ENCODE measurements around the gene CD34.

Gene CD34

GRCh38 chr1:207849646-207850045 lies 61.3 kb downstream of the CD34 start:
- no peak for TF ChIP-seq JUND (IDR thresholded peaks at IDR 0.05; ENCODE audit: low read depth)
- in situ Hi-C loops (cut with HindIII; ENCODE audit: low pct_unique_long_range_greater_than_20kb, low sequenced_read_pairs), result no loop called here

GRCh38 chr1:207849016-207849415 lies 61.9 kb downstream of the CD34 start:
- no peak for DNase-seq (ENCODE audit: low read depth in 1 of 2, low spot score in 1 of 2)
- in situ Hi-C loops (cut with HindIII; ENCODE audit: low pct_unique_long_range_greater_than_20kb, low sequenced_read_pairs), result no loop called here
- no peak for TF ChIP-seq JUND (IDR thresholded peaks at IDR 0.05; ENCODE audit: low read depth)

More at GRCh38 chr1:207849646-207850045, 61.3 kb downstream of the CD34 start:
- DNase-seq (ENCODE audit: low read depth in 1 of 2, low spot score in 1 of 2), result no peak

GRCh38 chr1:207848234-207848633 lies 62.7 kb downstream of the CD34 start:
- in situ Hi-C loops (cut with HindIII; ENCODE audit: low pct_unique_long_range_greater_than_20kb, low sequenced_read_pairs), result no loop called here
- peak in 1 of 2 experiments; percentile 82 for DNase-seq (ENCODE audit: low read depth in 1 of 2, low spot score in 1 of 2)
- no peak for TF ChIP-seq JUND (IDR thresholded peaks at IDR 0.05; ENCODE audit: low read depth)

- no peak for DNase-seq (ENCODE audit: low read depth in 1 of 2, low spot score in 1 of 2)
- in situ Hi-C loops (cut with HindIII; ENCODE audit: low pct_unique_long_range_greater_than_20kb, low sequenced_read_pairs), result no loop called here
- TF ChIP-seq JUND (IDR thresholded peaks at IDR 0.05; ENCODE audit: low read depth), result no peak
Observed at GRCh38 chr1:207847116-207847515, 63.8 kb downstream of the CD34 start.

- TF ChIP-seq JUND (IDR thresholded peaks at IDR 0.05; ENCODE audit: low read depth), result no peak
- no peak for DNase-seq (ENCODE audit: low read depth in 1 of 2, low spot score in 1 of 2)
- in situ Hi-C loops (cut with HindIII; ENCODE audit: low pct_unique_long_range_greater_than_20kb, low sequenced_read_pairs), result no loop called here
Observed at GRCh38 chr1:207845109-207845508, 65.8 kb downstream of the CD34 start.

- no peak for DNase-seq (ENCODE audit: low read depth in 1 of 2, low spot score in 1 of 2)
Observed at GRCh38 chr1:207844371-207844770, 66.6 kb downstream of the CD34 start.

GRCh38 chr1:207842506-207842905 lies 68.4 kb downstream of the CD34 start:
- in situ Hi-C loops (cut with HindIII; ENCODE audit: low pct_unique_long_range_greater_than_20kb, low sequenced_read_pairs), result no loop called here
- TF ChIP-seq JUND (IDR thresholded peaks at IDR 0.05; ENCODE audit: low read depth), result no peak
- DNase-seq (ENCODE audit: low read depth in 1 of 2, low spot score in 1 of 2), result no peak

More at GRCh38 chr1:207844371-207844770, 66.6 kb downstream of the CD34 start:
- TF ChIP-seq JUND (IDR thresholded peaks at IDR 0.05; ENCODE audit: low read depth), result no peak
- in situ Hi-C loops (cut with HindIII; ENCODE audit: low pct_unique_long_range_greater_than_20kb, low sequenced_read_pairs), result no loop called here

- DNase-seq (ENCODE audit: low read depth in 1 of 2, low spot score in 1 of 2), result no peak
- TF ChIP-seq JUND (IDR thresholded peaks at IDR 0.05; ENCODE audit: low read depth), result no peak
- in situ Hi-C loops (cut with HindIII; ENCODE audit: low pct_unique_long_range_greater_than_20kb, low sequenced_read_pairs), result no loop called here
Observed at GRCh38 chr1:207841901-207842300, 69.0 kb downstream of the CD34 start.

- no peak for DNase-seq (ENCODE audit: low read depth in 1 of 2, low spot score in 1 of 2)
- no peak for TF ChIP-seq JUND (IDR thresholded peaks at IDR 0.05; ENCODE audit: low read depth)
Observed at GRCh38 chr1:207841293-207841692, 69.6 kb downstream of the CD34 start.

GRCh38 chr1:207840380-207840779 lies 70.5 kb downstream of the CD34 start:
- DNase-seq (ENCODE audit: low read depth in 1 of 2, low spot score in 1 of 2), result no peak
- TF ChIP-seq JUND (IDR thresholded peaks at IDR 0.05; ENCODE audit: low read depth), result no peak
- in situ Hi-C loops (cut with HindIII; ENCODE audit: low pct_unique_long_range_greater_than_20kb, low sequenced_read_pairs), result no loop called here

More at GRCh38 chr1:207841293-207841692, 69.6 kb downstream of the CD34 start:
- in situ Hi-C loops (cut with HindIII; ENCODE audit: low pct_unique_long_range_greater_than_20kb, low sequenced_read_pairs), result no loop called here

- in situ Hi-C loops (cut with HindIII; ENCODE audit: low pct_unique_long_range_greater_than_20kb, low sequenced_read_pairs), result no loop called here
- no peak for TF ChIP-seq JUND (IDR thresholded peaks at IDR 0.05; ENCODE audit: low read depth)
- no peak for DNase-seq (ENCODE audit: low read depth in 1 of 2, low spot score in 1 of 2)
Observed at GRCh38 chr1:207839083-207839413, 71.9 kb downstream of the CD34 start.

GRCh38 chr1:207838156-207839082 lies 72.5 kb downstream of the CD34 start:
- TF ChIP-seq JUND (IDR thresholded peaks at IDR 0.05; ENCODE audit: low read depth), result no peak
- in situ Hi-C loops (cut with HindIII; ENCODE audit: low pct_unique_long_range_greater_than_20kb, low sequenced_read_pairs), result no loop called here
- no peak for DNase-seq (ENCODE audit: low read depth in 1 of 2, low spot score in 1 of 2)

GRCh38 chr1:207837673-207838072 lies 73.3 kb downstream of the CD34 start:
- no peak for TF ChIP-seq JUND (IDR thresholded peaks at IDR 0.05; ENCODE audit: low read depth)
- no peak for DNase-seq (ENCODE audit: low read depth in 1 of 2, low spot score in 1 of 2)
- in situ Hi-C loops (cut with HindIII; ENCODE audit: low pct_unique_long_range_greater_than_20kb, low sequenced_read_pairs), result no loop called here
